HG03135 (cell line): ENCODE data around the gene SORBS2.

Source experiments
- ATAC-seq: cut with Tn5 transposase; IDR thresholded peaks from one replicate; pipeline ENCODE4 v1.9.1; 2021; ENCODE audit warnings: mild to moderate bottlenecking, moderate library complexity; ENCODE audit not compliant: unreplicated experiment

SORBS2 gene

DNA sequence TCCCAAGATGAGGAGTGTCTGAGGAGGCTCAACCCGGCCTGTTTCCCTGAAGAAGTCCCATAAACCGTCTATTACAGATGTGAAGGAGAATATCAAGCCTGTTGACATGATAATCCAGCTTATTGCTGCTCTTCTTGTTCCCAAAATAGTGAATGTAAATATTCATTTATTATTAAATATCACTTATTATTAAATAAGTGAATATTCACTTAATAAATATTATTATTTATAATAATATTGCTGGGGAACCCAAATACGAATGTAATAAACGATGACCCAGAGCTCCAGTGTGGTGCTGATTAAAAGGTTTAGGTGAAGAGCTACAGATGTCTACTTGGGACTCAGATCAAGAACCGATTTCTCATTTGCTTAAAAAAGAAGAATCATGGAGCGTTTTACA lies 23.8 kb upstream of the SORBS2 start:
- ATAC-seq = no peak

DNA sequence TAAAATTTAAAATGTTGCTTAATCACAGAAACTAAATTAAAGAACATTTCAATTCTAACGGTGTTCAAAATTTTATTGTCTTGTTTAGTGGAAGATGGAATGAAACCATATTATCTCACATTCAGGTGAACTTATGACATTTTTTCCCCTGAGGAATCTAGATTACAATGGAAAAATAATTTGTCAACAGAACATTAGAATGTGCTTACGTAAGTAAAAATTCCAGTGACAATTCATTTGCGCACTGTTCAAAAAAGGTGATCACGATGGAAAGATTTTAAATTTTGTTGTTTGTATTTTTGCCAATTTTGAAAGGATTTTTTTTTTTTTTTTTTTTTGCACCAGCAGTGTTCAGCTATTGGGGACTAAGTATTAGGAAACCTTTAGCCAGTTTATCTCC lies 23.3 kb upstream of the SORBS2 start:
- no peak for ATAC-seq

DNA sequence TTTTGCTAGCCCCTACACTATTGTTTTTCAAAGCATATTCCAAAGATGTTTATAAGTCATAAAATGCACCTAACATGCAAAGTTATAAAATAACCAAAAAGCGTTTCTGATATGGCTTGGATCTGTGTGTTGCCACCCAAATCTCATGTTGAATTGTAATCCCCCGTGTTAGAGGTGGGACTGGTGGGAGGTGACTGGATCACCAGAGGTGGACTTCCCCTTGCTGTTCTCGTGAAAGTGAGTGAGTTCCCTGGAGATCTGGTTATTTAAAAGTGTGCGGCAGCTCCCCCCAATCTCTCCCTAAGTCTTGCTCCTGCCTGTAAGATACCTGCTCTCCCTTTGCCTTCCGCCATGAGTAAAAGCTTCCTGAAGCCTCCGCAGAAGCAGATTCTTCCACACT lies 22.8 kb upstream of the SORBS2 start:
- no peak for ATAC-seq

DNA sequence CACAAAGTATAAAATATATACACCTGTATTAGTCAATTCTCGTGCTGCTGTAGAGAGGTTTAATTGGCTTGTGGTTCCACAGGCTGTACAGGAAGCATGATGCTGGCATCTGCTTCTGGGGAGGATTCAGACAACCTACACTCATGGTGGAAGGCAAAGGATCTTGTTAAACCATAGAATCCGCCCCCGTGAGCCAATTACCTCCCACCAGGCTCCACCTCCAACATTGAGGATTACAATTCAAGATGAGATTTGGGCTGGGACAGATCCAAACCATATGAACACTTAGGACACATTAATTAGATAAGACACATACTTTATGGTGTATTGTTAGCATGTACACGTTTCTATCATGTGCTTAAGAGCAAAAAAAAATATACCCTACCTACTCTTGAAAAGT lies 22.1 kb upstream of the SORBS2 start:
- ATAC-seq = no peak

DNA sequence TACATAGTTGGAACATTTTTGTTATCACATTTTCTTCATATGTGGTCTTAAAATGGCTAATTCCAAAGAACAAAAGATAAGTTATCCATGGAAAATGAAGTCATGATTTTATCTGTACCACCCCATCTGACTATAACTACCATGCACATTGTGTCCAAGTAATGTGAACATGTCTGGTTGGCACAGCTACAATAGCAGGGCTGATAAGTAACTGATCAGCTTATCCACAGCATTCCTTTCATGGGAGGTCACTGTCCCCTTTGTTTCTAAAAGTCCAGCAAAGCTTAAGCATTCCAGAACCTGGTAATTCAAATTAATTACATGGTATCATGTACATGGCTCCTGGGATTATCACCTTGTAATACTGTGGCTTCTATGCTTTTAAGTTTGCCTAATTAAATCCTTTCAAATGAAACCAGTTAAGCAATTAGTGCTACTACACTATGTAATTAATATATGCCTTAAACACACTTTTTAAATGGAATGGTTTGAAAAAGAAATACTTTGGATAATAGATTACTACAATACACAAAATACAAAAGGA lies 21.1 kb upstream of the SORBS2 start:
- ATAC-seq = no peak

DNA sequence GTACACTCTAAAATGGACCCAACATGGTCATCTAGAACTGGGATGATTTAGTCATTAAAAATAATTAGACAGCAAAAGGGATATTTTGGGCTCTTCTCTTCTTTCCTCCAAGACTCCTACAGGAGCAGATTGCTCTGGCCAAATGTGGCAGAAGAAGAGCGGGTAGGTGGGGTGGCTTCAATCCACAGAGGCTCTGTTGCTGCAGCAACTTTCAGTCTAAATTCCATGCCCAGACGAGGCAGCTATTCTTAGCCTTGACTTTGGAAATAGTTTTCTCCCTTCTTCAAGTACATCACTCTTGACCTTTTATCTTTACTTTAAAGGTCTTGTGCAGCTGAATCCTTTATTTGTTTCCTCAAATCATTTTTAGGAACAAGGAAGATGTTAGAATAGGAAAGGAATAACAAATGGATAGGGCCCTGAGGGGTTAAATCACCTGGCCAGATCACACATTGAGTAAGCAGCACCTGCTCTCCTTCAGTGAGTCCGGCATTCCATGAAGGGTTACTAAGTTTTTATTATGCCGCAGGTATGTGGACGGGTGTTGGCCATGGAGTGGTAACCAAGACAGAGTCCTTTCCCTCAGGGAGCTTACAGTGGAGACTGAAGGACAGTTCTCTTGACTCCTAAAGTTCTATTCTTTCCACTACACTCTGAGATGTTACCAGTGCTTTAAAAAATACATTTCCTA lies 19.3 kb upstream of the SORBS2 start:
- no peak for ATAC-seq

DNA sequence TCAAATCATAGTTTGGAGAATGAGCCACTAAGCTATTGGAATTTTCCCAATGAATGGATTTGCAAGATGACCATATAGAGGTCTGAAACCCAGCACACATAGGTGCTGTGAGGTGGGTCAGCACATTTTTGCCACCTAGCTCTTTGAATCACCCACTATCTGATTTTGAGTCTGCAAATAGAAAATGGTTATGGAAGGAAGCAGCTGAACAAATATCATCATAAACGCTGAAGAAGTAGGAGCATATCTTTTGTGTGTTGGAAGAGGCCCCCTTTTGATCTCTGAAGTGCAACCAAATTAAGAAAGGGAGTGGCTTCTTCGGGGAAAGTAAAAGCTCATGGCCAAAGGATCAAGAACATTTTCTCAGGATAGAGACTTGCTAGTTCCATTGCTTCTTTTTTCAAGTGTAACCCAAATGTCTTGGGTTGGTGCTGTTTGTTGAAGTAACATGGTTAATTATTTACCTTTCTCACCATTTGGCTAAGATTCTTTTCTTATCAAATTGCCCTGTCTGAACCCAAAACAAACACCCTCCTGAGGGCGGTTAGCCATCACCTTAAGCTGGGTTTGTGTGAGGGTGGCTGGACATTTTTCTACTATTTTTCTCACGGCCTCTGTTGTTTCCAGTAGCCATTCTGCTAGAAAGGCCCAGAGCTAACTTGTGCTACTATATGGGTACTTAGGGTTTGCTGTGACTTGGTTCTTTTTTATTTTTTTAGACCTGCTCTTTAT lies 18.4 kb upstream of the SORBS2 start:
- no peak for ATAC-seq

DNA sequence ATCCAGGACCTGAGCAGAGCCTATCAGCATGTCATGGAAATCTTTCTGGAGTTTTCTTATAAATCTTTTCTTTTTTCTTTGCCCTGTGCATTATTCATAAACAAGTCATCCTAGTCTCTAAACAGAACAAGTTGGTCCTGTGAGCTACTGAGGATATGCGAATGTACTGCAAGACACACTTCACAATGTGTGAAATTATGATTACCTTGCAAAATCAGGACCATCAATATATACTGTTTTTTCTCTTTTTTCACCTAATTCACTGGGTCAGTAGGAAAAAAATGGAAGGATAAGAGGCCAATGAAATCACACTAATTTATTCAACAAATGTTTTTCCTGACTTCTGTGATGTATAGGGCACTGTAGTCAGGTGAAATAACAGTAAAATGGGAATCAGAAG lies 14.4 kb upstream of the SORBS2 start:
- ATAC-seq = no peak

DNA sequence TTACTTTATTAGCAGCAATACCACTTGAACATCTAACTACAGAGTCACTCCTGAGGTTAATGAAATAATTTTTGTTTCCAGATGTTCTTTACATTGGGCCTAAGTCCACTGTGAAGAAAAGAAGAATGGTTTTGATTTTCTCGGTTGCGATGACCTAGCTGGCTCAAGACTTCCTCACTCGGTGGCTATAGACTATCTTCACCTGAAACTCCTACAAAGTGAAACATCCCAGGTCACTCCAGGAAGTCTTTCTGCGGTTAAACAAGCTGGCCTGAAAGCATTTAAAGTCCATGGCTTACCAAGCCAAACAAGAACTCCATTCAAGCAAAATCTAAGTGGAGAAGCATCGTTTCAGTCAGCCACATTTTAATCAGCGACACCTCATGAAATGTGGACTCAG lies 13.7 kb upstream of the SORBS2 start:
- no peak for ATAC-seq

DNA sequence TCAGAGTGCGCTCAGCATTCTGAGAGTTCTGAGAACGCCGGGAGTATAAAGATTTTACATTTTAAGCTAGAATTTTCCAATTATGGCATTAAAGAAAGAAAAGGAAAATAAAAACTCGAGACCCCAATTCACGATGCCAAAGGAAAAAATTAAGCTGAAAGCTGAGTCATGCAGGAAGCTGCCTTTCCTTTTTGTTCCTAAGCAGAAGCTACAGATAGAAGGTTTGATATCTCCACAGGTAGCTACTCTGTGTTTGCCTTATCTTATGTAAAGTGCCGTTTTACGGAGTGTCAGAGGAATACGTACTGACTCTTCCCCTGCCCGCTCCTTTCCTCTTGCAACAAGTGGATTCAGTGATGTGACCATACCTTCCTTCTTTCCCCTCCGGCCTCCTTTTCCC lies 10.8 kb upstream of the SORBS2 start:
- no peak for ATAC-seq

DNA sequence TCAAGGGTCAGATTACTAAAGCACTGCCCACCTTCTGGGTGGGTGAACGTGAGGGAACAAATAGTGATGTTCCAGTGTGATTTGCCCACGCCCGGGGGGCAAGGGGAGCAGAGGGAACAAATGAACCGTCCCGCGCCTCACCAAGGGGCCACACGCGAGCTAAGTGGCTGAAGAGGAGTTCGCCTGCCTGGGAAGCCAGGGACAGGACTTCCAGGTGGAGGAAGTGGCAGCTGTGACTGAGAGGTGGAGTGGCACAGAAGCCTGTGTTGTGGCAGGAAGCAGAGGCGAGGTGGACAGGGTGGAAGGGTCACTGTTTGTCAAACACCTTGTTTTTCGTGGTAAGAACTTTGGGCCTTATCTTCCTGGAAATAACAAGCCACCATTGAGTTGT lies 9.0 kb upstream of the SORBS2 start:
- no peak for ATAC-seq

DNA sequence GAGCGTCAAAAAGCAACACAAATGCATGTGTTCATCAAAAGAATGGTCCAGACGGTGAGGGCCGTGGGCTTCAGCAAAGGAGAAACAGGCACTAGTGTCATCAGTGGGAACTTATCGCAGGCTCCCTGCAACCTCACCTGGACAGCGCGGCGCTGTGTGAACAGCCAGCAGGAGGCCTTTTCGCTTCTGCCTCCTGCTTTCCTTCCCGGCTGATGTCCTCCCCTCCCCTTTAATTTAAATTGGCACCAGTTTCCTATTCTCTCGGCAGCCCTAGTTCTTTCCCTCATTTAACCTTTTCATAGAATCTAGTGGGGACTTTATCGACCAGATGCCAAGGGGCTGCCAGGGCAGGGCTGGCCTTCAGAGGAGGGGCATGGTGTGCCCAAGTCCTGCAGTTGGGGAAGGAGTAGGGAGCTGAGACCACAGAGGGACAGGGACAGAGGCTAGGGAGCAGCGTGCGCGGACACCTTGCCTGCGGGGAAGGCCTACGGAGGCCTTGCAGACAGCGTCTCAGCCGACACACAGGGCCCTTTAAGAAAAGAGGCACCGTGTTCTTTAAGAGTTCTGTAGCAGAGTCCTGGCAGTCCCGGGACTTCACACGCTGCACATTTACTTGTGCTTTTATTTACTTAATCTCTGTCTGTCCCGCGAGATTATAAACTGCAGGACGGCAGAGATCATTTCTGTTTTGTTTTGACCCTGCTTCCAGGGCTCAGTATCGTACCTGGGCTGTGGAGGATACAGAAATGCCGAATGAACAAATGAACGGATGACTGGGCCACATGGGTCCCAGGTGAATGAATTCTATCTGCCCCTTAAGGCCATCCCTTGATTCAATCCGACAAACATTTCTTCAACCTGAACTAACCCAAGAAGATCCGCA lies 8.4 kb upstream of the SORBS2 start:
- no peak for ATAC-seq

DNA sequence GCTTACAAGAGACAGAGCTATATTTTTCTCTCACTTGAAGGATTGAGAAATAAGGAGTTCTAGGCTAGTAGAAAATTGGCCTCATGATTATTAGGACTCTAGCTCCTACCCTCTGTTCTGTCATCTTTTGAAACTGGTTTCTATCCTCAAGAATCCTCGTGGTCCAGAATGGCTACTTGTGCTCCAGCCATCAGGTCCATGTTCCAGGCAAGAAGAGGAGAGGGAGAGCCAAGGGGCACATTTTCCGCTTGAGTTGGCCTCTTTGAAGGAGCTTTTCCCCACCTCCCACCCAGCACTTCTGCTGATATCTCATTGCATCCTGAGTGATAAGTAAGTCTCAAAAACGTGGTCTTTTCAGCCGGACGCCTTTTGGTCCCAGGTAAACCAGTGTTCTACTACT lies 7.2 kb upstream of the SORBS2 start:
- ATAC-seq = no peak

DNA sequence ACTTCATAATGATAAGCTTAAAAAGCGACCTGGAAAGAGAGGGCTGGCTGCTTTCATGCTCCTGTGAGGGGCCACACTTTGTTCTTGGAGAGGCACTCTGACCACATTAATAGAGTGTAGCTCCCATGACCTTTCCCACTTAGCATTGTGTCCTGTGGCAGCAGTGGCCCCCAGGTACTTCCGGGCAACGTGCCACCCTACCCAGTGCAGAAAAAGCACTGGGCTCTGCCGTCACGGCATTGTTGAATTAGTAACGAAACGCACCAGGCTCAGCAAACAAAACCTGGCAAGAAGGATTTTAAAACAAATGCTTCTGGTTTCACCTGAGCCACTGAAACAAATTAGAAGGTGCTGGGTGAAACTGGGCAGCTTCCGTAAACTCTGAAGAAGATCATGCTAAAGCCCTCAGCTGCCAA lies 5.4 kb upstream of the SORBS2 start:
- no peak for ATAC-seq

DNA sequence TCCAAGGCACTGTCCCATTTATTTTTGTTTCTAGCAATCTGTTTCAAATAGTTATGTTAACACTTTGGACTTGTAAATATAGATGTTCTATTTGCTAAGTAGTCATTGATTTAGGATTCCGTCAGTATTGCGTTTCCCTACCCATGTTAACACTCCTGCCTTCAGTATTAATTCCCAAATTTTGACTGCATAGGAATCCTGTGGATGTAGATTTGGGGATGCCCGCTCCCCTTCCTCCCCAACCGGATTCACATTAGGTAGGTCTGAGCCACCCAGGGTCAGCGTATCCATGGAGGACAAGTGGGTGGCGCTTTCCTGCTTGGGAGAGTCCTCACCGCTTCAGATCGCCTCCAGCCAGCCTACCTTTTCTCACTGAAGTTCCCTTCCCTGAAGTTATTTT lies 1.1 kb upstream of the SORBS2 start:
- ATAC-seq = no peak

DNA sequence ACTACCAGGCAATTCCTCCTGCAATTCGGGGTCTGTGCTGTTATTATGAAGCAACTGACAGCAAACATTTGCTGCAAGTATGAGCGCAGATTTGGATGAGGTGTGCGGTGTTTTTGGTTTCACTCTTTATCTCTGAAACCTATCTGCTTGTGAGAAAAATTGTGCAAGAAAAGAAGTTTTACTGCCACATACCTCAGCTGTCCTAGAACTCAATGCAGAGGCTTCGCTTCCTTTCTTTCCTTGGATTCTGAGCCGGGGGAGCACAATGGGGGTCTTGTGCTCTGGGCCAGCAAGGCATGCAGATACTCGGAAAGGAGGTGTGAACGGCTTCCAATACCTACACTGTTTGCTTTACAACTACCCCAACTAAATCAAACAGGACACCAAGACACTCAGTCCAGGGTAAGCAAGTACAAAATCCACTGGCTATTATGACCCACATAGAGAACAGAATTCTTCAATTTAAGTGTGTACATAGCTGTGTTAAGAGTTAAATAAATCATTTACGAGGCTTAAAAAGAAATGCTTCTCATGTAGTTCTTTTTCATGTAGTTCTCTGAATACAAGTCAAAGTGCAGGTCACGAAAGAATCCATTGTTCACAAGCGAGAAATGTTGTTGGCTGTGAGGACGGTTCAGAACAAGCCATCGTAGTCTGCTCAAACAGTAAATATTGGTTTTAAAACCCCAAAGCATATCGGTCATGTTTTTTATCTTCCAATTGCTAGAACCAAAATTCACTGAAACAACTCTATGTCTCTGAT lies 1.1 kb downstream of the SORBS2 start:
- ATAC-seq = no peak

DNA sequence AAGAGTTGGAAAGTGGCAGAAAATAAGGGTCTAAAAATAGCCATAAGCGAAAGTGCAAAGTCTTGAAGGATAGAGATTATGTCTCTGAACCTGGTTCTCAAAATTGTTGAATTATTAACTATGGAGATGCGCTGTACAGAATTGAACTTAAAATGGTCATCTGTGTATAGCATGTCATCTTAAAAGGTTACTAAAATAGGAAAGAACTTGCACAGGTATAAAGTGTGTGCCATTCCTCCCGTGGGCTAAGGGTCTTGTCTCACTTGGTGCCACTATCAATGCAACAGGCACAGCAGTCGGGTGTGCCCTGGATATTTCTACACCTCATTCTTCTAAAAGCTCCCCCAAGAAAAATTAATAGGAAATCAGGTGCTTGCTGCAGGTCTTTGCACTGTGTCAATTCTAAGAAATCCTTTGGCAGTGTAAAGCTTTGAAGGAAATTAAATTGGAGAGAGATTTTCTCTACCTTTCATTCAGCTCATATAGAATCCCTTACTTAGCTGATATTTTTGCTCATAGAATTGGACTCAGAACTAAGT lies 2.4 kb downstream of the SORBS2 start:
- no peak for ATAC-seq

DNA sequence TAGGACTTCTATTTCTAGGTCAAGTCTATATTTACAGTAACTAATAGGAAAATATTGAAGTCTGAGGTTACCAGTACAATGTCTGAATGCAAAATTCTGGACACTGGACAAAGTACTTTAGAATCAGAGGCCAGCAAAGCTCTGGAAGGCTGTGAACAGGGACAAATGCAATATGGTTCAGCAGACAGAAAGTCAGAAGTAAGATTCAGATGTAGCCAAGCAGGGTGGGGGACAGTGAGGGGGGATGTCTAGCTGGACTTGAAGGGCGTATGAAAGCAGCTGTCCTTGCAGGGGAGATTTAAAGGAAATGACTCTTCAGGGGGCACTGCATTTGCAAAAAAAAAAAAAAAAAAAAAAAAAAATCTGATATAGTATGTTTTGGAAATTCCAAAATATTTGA lies 2.9 kb downstream of the SORBS2 start:
- ATAC-seq = no peak

DNA sequence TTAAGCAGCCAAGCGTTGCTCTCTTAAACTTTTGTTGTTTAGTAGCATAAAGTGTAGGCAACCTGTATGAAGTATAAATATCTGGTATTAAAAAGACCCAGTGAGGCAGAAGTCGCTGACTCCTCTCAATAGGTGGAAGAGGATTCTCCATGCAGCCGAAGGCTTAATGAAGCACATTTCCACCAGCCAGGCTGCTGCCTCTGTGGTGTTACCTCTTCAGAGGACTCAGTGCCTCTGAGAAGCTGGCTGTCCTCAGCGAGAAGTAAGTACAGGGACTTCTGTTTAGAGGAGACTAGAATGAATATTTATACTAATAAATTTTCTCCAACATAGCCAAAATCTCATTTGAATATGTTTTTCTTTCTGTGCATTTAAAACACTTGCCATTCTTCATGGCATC lies 6.0 kb downstream of the SORBS2 start:
- no peak for ATAC-seq

DNA sequence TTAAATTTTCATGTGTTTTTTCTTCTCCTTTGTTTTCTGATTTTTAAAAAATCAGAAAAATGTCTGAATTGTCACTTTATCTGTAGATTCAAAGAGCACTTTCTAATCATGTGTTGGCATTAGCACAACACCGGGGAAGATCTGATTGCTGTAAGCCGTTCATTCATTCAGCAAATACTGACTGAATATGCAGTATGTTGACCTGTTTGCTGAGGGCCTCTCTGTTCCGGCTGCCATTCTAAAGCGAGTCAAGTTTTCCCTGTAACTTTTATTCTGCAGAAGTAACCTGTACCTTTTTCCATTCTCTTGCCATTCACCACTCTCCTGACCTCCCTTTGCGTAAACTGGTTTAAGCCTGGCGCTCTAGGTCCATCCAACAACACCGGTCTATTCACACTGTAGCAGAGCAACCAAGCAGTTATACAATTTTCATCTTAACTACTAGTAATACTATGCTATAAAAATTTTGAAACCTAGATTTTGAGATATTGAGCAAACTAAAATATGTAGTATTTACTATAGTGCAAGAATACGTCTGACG lies 6.7 kb downstream of the SORBS2 start:
- no peak for ATAC-seq
